GM21717 (cell line): ENCODE data around the gene CD36.

Source experiments
- ATAC-seq: cut with Tn5 transposase; IDR thresholded peaks from one replicate; pipeline ENCODE4 v1.9.1; 2021; ENCODE audit warnings: mild to moderate bottlenecking, moderate library complexity; ENCODE audit not compliant: unreplicated experiment

The CD36 gene

GRCh38 chr7:80637911-80638765, at the start of gene CD36:
Gene CD36, plus strand, starts transcription at chr7:80638642. Its CDS starts 8,099 bp downstream, at chr7:80646741.
- ATAC-seq = peak; percentile 94

GRCh38 chr7:80589631-80590030, 48.8 kb upstream of the CD36 start:
- ATAC-seq = no peak

GRCh38 chr7:80591654-80592053, 46.8 kb upstream of the CD36 start:
- ATAC-seq = no peak

GRCh38 chr7:80593869-80594586, 44.4 kb upstream of the CD36 start:
- no peak for ATAC-seq

DNA sequence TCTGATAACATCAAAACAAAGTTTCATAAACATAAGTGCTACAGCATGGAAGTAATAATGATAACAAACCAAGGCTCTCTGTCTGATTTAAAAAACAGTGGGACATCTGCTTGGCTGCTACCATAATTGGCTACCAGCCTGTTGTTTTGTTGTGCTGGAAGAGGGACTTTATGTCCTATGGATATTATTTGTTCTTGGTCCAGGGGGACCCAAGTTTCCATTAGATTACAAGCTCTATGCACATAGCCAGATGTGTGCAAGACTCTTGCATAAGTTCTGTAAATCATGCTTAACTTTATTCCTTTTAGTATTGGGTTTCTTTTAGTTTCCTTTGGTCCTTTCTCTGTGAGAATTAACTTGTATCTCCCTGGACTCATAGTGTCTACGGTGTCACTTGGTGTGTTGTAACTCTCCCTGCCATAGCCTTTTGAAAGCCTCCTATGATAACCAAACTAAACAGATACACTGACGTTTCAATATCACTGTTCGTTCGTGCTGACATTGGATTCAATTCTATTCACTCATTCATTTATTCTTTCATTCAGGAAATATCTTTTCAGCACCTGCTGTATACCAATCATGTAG, 41.4 kb upstream of the CD36 start:
- no peak for ATAC-seq

DNA sequence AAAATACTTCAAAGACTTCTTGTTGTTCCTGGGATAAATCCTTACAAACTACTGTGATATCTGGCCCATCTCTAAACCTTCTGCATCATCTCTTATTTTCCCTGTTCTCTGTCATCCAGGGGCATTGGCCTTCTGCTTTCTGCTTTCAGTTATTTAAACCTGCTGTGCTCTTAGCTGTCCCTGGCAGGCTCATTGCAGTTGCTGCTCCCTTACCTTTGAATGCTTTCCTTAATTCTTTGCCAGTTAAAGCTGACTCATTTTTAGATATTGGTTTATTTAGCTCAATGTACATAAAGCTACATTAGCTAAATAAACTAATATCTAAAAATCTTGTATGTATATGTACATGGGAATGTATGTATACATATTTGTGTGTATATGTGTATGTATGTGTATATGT, 40.6 kb upstream of the CD36 start:
- ATAC-seq = no peak

DNA sequence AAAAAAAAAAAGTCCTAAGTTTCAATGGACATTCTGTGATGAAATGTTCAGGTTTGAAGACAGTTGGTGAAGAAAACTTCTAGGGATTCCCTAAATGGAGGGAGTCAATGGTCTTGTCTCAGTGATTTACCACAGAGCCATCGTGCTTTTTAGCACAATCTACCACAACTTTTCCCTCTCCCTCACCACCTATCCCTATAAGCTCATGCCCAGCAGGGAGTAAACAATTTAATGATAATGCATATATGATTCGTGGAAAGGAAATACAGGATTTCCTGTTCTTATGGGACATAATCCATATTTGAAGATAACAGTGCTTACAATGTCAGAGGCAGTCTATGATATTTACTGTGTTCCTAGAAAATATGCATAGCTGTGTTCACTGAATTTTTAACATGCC, 38.4 kb upstream of the CD36 start:
- no peak for ATAC-seq

- no peak for ATAC-seq
Observed at GRCh38 chr7:80601999-80602398, 36.4 kb upstream of the CD36 start.

DNA sequence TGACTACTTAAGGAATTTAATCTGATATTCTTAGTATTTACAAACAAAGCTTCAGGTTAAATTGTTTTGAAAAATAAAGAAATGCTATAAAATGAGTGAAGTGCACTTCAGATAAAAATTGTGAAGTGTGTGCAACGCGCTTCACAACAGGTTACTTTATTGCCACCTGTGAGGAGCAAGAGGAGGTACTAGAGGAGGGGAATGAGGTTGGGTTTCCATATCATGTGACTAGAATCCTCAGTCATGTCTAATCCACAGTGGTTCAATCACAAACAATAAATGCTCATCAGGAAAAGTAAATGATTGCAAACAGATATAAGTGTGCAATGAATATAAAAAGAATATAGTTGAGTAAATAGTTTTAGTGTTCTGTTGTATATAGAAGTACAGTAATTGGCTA, 34.5 kb upstream of the CD36 start:
- no peak for ATAC-seq

DNA sequence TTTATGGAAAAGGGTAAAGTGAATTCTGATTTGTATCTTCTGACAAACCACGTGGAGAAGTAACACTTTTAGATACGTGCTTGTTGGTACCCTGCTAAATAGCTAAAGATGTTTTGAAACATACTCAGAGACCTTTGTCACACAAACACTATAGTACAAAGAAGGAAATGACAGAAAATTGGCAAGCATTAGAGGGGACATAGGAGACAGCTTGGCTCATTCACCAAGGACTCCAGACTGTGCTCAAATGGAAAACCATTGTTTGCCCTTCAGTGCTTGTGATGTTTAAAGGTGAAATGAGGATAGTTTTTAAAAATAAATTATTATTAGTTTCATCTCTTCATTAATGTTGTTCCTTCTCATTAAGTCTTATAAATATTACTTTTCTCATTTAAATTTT, 34.0 kb upstream of the CD36 start:
- ATAC-seq = no peak

DNA sequence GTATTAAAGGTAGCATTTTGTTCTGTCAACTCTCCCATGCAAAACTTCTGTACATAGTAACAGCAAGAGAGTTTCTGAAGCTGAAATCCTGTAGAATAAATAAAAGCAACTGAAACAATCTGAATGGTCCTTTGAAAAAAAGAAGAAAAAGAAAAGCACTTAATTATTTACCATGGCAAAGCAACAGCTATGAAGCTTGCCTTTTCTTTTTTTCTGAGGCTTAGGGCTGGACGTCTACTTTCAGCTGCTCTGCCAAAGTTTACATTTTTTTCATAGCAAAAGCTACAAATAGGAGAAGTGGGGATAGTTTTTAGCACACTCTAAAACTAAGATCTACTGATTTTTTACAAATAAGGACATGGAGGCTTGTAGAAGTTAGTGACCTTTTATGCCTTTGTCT, 31.3 kb upstream of the CD36 start:
- no peak for ATAC-seq

GRCh38 chr7:80608336-80608735, 30.1 kb upstream of the CD36 start:
- ATAC-seq = no peak

DNA sequence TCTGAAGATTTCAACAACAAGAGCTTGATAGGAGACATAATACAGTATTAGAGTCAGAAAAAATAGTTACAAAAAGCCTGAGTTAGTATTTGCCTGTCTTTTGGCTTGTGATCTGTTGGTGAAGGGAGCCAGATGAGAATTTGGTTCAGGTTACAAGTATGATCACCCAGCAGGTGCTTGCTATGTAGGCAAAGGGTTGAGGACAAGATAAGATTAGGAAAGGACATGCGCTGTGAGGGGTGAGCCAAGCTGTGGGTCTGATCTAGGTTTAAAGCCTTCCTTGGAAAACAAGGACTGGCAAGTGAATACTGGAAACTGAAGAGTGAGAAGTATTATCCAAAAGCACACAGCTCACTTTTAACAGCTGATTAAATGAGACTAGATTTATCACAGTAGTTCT, 28.7 kb upstream of the CD36 start:
- ATAC-seq = no peak

- no peak for ATAC-seq
Observed at GRCh38 chr7:80611353-80611752, 27.1 kb upstream of the CD36 start.

- ATAC-seq = no peak
Observed at GRCh38 chr7:80611779-80612178, 26.7 kb upstream of the CD36 start.

DNA sequence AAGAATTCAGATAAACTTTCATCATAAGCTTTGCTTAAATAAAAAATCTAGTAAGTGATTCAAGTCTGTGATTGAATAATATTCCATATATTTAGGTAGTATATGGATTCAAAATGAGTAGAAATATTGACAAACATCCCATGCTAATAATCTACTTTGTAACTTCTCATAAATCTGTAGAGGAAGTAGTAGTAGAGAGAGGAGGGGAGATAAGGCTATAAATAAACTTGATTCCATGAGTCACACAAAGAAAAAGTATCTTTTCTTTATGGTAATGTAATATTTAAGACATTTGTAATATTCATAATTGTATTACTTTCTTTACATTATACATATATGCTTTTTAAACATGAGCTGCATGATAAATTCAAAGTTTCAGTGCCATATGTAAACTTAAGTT, 25.6 kb upstream of the CD36 start:
- no peak for ATAC-seq

GRCh38 chr7:80613519-80613918, 24.9 kb upstream of the CD36 start:
- ATAC-seq = no peak

DNA sequence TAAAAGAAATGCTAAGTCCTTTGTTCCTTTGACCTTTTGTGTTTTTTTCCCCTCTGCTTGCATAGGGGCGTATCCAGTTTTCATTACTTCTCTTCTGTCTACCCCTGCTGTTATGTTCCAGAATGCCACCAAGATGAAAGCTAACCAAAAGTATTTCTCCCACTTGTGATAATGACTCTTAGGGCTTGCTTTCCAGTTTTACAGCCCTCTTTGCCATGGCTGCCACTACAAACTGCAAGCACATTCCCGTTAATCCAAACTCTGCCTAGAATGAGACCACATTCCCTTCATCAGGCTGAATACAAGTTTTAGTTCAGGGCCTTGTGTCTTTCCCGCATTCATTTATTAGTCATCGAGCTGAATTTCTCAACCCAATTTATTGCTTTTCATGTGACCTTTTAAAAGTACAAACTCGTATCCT, 23.6 kb upstream of the CD36 start:
- no peak for ATAC-seq

DNA sequence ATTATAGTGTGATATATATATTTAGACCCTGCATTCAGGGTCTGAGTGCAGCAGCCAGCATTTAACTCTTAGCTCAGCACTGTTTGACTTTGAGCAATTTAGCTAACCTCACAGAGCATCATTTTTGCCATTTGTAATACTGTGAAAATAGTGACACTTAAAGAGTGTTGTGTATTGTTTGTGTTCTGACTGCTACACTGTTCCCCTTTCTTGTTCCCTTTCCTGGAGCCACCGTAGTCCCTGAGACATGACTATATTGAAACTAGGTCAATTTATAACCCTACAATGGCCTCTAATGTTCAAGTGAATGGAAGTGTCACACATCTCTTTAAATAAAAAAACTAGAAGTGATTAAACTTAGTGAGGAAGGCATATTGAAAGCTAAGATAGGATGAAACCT, 20.3 kb upstream of the CD36 start:
- ATAC-seq = no peak

DNA sequence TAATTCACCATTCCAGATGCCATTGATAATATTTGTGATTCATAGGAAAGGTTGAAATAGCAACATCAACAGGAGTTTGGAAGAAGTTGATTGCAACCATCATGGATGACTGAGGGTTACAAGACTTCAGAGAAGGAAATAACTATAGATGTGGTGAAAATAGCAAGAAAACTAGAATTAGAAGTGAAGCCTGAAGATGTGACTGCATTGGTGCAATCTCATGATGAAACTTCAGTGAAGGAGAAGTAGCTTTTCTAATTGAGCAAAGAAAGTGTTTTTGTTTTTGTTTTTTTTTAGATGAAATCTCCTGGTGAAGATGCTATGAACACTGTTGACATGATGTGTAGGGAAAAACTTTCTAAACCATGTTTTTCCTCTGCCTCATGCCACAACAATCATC, 18.7 kb upstream of the CD36 start:
- no peak for ATAC-seq

DNA sequence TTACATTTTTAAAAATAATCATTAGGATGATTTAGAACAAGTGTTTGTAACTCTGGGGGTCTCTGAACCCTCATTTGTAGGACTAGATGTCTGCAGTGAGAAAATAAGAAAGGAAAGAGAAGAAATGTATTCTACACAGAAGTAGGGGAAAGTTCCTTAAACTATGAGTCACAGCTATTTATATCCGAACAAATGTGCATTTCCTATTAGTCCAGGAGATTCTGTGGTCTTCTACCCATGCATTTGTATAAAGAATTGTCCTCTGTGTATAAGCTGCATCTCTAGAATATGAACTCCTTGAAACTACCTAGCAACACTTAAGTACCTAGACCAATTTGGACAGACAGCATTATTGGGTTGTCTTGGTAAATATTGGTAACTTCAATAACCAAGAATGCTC, 15.9 kb upstream of the CD36 start:
- ATAC-seq = no peak
